Osteoblast (primary cell): ENCODE results near the gene PAIP1. TPM values are rescaled to one million over a fixed set of nuclear protein-coding genes. Genes with fewer than 3 reads are reported as not detected.
"Not testable (repeated sequence)": the region's sequence is repeated elsewhere in the genome, so short reads cannot be mapped to it uniquely, and the experiment has no call there.

Source experiments
- DNase-seq: peaks from one replicate; pipeline ENCODE4 v3.0.0; 2011; ENCODE audit warnings: low spot score, mixed read lengths; ENCODE audit not compliant: insufficient read length; ENCODE audit errors: missing footprints
- H2AFZ ChIP-seq: 2 replicates; pipeline ENCODE4 v1.6.0; 2011; ENCODE audit warnings: mild to moderate bottlenecking, low read length
- H3K27ac ChIP-seq: 2 replicates; pipeline ENCODE4 v1.5.1; 2011; ENCODE audit warnings: mild to moderate bottlenecking, low read depth, low read length, moderate library complexity
- H3K27me3 ChIP-seq: 2 replicates; pipeline ENCODE4 v1.6.0; 2012; ENCODE audit warnings: mild to moderate bottlenecking, control low read depth, inconsistent platforms, low read length, moderate library complexity; ENCODE audit not compliant: insufficient read depth
- H3K36me3 ChIP-seq: 2 replicates; pipeline ENCODE4 v1.5.1; 2011; ENCODE audit warnings: mild to moderate bottlenecking, low read length, control low read depth, moderate library complexity; ENCODE audit not compliant: insufficient read depth
- H3K4me1 ChIP-seq: 2 replicates; pipeline ENCODE4 v1.5.1; 2011; ENCODE audit warnings: mild to moderate bottlenecking, low read length, control low read depth, moderate library complexity; ENCODE audit not compliant: insufficient read depth
- H3K4me2 ChIP-seq: 2 replicates; pipeline ENCODE4 v1.6.0; 2011; ENCODE audit warnings: mild to moderate bottlenecking, low read length; ENCODE audit not compliant: insufficient read depth
- H3K4me3 ChIP-seq: fragments of 200-600 bp; sonication (generic); 3 replicates; pipeline ENCODE4 v1.5.1; 2012; ENCODE audit warnings: mild to moderate bottlenecking, low read length, inconsistent platforms; ENCODE audit not compliant: insufficient read depth
- H3K79me2 ChIP-seq: 2 replicates; pipeline ENCODE4 v1.6.0; 2012; ENCODE audit warnings: mild to moderate bottlenecking, low read length, control low read depth, inconsistent platforms; ENCODE audit not compliant: insufficient read depth
- H3K9me3 ChIP-seq: 2 replicates; pipeline ENCODE4 v1.5.1; 2011; ENCODE audit warnings: low read depth, low read length, control low read depth
- H4K20me1 ChIP-seq: 2 replicates; pipeline ENCODE4 v1.6.0; 2012; ENCODE audit warnings: mild to moderate bottlenecking, low read length, control low read depth; ENCODE audit not compliant: insufficient read depth
- total RNA-seq: library from RNA; depleted of rRNA; stranded (reverse); fragments of >200 nt; gene quantifications from 2 replicates; pipeline ENCODE4 v1.2.3, GENCODE V29; 2012
- TF ChIP-seq, protein P1 (sequence below): IDR thresholded peaks from 2 replicates; pipeline ENCODE4 v1.5.1; 2011; ENCODE audit warnings: mild to moderate bottlenecking, low read depth, low read length, moderate library complexity; ENCODE audit errors: extremely low read depth

PAIP1 gene
- total RNA-seq, 1 donor = 122 TPM

DNA sequence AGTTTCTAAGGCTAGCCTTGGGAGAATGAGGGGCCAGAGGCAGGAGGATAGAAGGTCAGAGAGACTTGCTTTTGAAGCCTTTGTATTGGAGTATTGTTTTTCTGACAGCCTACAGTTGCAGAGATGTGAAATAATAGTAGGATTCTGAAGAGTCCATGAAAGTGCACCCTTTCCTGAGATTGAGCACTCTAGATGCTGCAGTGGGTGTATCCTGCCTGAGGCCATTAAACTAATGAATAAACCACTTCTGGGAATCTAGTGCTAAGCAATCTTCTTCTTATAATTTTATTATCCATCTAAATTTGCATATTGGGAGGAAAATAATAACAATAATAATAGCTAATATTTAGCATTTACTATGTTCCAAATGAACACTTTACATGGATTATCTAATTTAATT, 26.8 kb upstream of the PAIP1 start:
- H2AFZ ChIP-seq = no peak overlapping the region
- H3K79me2 ChIP-seq = no peaks in the 10 kb centered on the region
- no peak for DNase-seq
- H3K27me3 ChIP-seq = no peaks in the 10 kb centered on the region
- no peak overlapping the region for H3K27ac ChIP-seq
- TF ChIP-seq, protein P1, sequence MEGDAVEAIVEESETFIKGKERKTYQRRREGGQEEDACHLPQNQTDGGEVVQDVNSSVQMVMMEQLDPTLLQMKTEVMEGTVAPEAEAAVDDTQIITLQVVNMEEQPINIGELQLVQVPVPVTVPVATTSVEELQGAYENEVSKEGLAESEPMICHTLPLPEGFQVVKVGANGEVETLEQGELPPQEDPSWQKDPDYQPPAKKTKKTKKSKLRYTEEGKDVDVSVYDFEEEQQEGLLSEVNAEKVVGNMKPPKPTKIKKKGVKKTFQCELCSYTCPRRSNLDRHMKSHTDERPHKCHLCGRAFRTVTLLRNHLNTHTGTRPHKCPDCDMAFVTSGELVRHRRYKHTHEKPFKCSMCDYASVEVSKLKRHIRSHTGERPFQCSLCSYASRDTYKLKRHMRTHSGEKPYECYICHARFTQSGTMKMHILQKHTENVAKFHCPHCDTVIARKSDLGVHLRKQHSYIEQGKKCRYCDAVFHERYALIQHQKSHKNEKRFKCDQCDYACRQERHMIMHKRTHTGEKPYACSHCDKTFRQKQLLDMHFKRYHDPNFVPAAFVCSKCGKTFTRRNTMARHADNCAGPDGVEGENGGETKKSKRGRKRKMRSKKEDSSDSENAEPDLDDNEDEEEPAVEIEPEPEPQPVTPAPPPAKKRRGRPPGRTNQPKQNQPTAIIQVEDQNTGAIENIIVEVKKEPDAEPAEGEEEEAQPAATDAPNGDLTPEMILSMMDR = no peak
- no peaks in the 10 kb centered on the region for H4K20me1 ChIP-seq
- no peaks in the 10 kb centered on the region for H3K36me3 ChIP-seq
- H3K4me2 ChIP-seq = no peak overlapping the region
- H3K4me1 ChIP-seq = no peaks in the 10 kb centered on the region
- H3K9me3 ChIP-seq = no peaks in the 10 kb centered on the region
- H3K4me3 ChIP-seq = no peak overlapping the region

DNA sequence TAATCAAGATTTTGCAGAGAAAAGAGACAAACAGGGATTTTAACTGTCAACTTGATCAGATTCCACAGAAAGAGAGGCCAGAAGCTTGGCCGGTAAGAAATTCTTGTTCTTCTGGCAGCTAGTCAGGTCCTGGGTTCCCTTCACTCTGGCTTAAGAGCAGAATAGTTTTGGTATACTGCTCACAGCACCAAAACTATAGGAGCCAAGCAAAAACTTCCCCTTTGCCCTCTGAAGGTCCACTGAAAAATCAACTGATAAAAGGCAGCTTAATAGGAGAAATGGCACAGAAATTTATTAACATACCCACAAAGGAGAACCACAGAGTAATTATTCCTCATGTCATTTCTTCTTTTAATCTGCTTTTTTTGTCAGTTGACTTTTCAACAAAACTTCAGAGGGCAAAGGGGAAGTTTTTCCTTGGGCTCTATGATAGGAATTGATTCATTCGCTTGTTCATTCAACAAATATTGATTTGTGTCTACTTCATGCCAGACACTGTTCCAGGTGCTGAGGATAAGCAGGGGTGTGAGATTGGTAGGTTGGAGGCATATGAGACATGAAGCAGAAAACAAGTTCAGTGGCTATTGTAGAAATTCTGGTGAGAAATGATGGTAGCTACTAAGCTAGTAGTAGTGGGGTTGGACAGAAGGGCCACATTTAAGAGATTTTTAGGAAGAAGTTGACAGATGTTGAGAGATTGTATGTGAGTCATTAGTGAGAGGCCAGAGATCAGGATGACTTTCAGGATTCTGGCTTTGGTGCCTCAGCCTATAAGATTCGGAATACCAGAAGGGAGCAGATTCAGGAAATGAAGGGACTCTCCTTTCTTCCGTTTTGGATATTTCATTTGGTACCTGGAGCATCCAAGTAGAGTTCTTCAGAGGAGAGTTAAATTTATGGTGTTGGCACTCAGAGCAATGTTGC, 25.5 kb upstream of the PAIP1 start:
- H3K4me1 ChIP-seq = no peaks in the 10 kb centered on the region
- no peaks in the 10 kb centered on the region for H3K9me3 ChIP-seq
- H3K4me3 ChIP-seq = no peak overlapping the region
- TF ChIP-seq, protein P1 = no peak
- H3K79me2 ChIP-seq = no peaks in the 10 kb centered on the region
- H2AFZ ChIP-seq = no peak overlapping the region
- no peak for DNase-seq
- H3K27ac ChIP-seq = no peak overlapping the region
- H4K20me1 ChIP-seq = no peaks in the 10 kb centered on the region
- no peaks in the 10 kb centered on the region for H3K36me3 ChIP-seq
- no peaks in the 10 kb centered on the region for H3K27me3 ChIP-seq
- no peak overlapping the region for H3K4me2 ChIP-seq

DNA sequence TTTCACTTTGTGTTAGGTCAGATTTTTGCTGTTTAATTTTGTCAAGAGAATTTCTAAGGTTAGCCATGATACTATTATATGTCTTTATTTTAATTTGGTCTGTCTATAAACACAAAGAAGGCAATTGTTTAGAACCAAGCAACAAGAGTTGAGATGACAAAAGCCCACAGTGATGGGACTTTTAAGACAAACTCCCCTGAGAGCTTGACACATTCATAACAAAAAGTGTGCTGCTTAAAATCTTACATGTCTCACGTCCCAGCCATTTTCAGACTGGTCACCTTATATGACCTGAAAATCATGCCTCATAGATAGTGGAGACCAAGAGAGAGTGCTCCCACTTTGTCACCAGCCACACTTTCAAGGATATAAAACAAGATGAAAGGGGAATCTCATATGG, 24.5 kb upstream of the PAIP1 start:
- Histone ChIP-seq H2AFZ (no peak overlapping the region), H3K79me2 (no peaks in the 10 kb centered on the region), H3K36me3 (no peaks in the 10 kb centered on the region), H3K27me3 (no peaks in the 10 kb centered on the region), H3K9me3 (no peaks in the 10 kb centered on the region), H3K4me1 (no peaks in the 10 kb centered on the region), H3K4me3 (no peak overlapping the region), H4K20me1 (no peaks in the 10 kb centered on the region), H3K27ac (no peak overlapping the region), H3K4me2 (no peak overlapping the region)
- TF ChIP-seq, protein P1 = no peak
- no peak for DNase-seq

DNA sequence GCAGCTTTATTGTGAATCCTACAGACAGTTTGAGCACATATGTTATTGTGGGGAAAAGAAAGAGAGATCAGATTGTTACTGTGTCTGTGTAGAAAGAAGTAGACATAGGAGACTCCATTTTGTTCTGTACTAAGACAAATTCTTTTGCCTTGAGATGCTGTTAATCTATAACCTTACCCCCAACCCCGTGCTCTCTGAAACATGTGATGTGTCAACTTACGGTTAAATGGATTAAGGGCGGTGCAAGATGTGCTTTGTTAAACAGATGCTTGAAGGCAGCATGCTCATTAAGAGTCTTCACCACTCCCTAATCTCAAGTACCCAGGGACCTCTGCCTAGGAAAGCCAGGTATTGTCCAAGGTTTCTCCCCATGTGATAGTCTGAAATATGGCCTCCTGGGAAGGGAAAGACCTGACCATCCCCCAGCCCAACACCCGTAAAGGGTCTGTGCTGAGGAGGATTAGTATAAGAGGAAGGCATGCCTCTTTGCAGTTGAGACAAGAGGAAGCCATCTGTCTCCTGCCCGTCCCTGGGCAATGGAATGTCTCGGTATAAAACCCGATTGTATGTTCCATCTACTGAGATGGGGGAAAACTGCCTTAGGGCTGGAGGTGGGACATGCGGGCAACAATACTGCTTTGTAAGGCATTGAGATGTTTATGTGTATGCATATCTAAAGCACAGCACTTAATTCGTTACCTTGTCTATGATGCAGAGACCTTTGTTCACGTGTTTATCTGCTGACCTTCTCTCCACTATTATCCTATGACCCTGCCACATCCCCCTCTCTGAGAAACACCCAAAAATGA, 23.7 kb upstream of the PAIP1 start:
- not testable (repeated sequence) for DNase-seq, H3K4me3 ChIP-seq, H4K20me1 ChIP-seq, H3K36me3 ChIP-seq, H3K9me3 ChIP-seq, H3K4me1 ChIP-seq, H3K79me2 ChIP-seq, H3K27me3 ChIP-seq, H3K4me2 ChIP-seq, H2AFZ ChIP-seq, H3K27ac ChIP-seq
